Measurements from ENCODE around the gene ADAR. TPM values are rescaled to one million over a fixed set of nuclear protein-coding genes. Genes with fewer than 3 reads are reported as not detected.

The ADAR gene
- total and polyA plus RNA-seq, 2 of the 8 experiments (the other 6 are each of a cell fraction or from before 2014, with no cell fraction given), result 125 to 242 TPM

GRCh38 chr1:154641534-154641933, 33.5 kb upstream of the ADAR start:
- Histone ChIP-seq H3K4ac (replicated peaks; ENCODE audit: insufficient read length, low read depth, low read length) (no peak overlapping the region), H4K5ac (ENCODE audit: insufficient read length, low read depth, low read length) (no peak overlapping the region), H2AFZ (ENCODE audit: low read length) (no peak overlapping the region), H3K4me2 (ENCODE audit: insufficient read depth in 1 of 2, low read depth in 2 of 2, low read length in 2 of 2) (no peak overlapping the region), H3K56ac (replicated peaks; ENCODE audit: insufficient read length, low read depth, low read length) (no peak overlapping the region), H3K23me2 (ENCODE audit: low read depth, low read length) (no peaks in the 10 kb centered on the region), H3K18ac (ENCODE audit: extremely low read depth, low read length) (no peak overlapping the region), H2BK120ac (replicated peaks; ENCODE audit: low read depth, low read length) (no peak overlapping the region), H3K27ac (ENCODE audit: low read depth, low read length) (no peak overlapping the region), H4K91ac (replicated peaks; ENCODE audit: insufficient read length, low read length) (no peak overlapping the region), H3K27me3 (replicated peaks in 1 of 4; ENCODE audit: control insufficient read depth in 3 of 4, extremely low read depth in 1 of 4, insufficient read depth in 3 of 4, low read length in 3 of 4) (no peaks in the 10 kb centered on the region), H3K79me2 (ENCODE audit: control insufficient read depth in 1 of 2, insufficient read depth in 2 of 2, low read length in 2 of 2) (no peaks in the 10 kb centered on the region), H3K14ac (ENCODE audit: insufficient read length) (no peak overlapping the region), H2BK5ac (ENCODE audit: low read depth, low read length) (no peak overlapping the region), H2BK20ac (ENCODE audit: low read length) (no peak overlapping the region), H2AK5ac (ENCODE audit: low read depth, low read length) (no peak overlapping the region), H2BK12ac (ENCODE audit: low read depth, low read length) (no peak overlapping the region), H3K36me3 (ENCODE audit: control insufficient read depth in 2 of 4, insufficient read depth in 4 of 4, low read length in 3 of 4) (no peaks in the 10 kb centered on the region), H3K23ac (ENCODE audit: insufficient read length) (no peak overlapping the region), H4K8ac (ENCODE audit: extremely low read depth, insufficient read depth, low read length) (no peak overlapping the region), H2BK15ac (ENCODE audit: low read length) (no peak overlapping the region), H3K4me1 (replicated peaks in 1 of 4; ENCODE audit: control insufficient read depth in 3 of 4, insufficient read depth in 4 of 4, low read length in 3 of 4) (no peaks in the 10 kb centered on the region), H3K9me3 (ENCODE audit: insufficient read depth in 2 of 2, low read depth in 1 of 2, low read length in 1 of 2) (peaks cover 0 to 4% of the 10 kb centered on the region in 2 experiments; a peak in 1 of 4 replicates), H3K4me3 (ENCODE audit: extremely low read depth in 1 of 4, insufficient read depth in 2 of 4, low read depth in 3 of 4, low read length in 4 of 4) (no peak overlapping the region), H3K9ac (replicated peaks in 1 of 4; ENCODE audit: extremely low read depth in 1 of 4, low read depth in 3 of 4, low read length in 3 of 4) (no peak overlapping the region), H3K79me1 (ENCODE audit: low read depth, low read length) (no peaks in the 10 kb centered on the region), H4K20me1 (replicated peaks in 1 of 2; ENCODE audit: control insufficient read depth in 1 of 2, insufficient read depth in 2 of 2, low read length in 2 of 2) (no peaks in the 10 kb centered on the region)
- ChIA-PET POLR2A (ENCODE audit: partially characterized antibody) (interaction anchor here (1.7 kb wide), 1 partner anchor 14 kb away, joined by 3 read pairs; no protein-coding TSS in a partner anchor), CTCF (ENCODE audit: partially characterized antibody) (no interaction called here)
- WGBS, 2 experiments (ENCODE audit: extremely low coverage in 1 of 2, insufficient coverage in 1 of 2, insufficient read length in 1 of 2, insufficient replicate concordance in 2 of 2, low coverage in 1 of 2, low lambda C conversion rate in 2 of 2, missing lambda C conversion rate in 1 of 2), result 86% methylated on average over 1 of the region's 1 CpG; no CpG with 5 or more reads in 1 of the 2 experiments
- no peak for FAIRE-seq
- no peak for DNase-seq (ENCODE audit: low read depth in 1 of 2, low spot score in 2 of 2)
- no peak for TF ChIP-seq KDM1A (IDR thresholded peaks at IDR 0.05; ENCODE audit: borderline replicate concordance, low read length)
